SK-N-MC (cell line): ENCODE measurements around the gene EIF3CL.
"Not testable (repeated sequence)": the region's sequence is repeated elsewhere in the genome, so short reads cannot be mapped to it uniquely, and the experiment has no call there.

Experiments
- FOXP2 ChIP-seq: optimal IDR thresholded peaks from 2 replicates; pipeline ENCODE3; 2011; ENCODE audit warnings: mild to moderate bottlenecking, moderate library complexity; ENCODE audit not compliant: insufficient read depth; ENCODE audit errors: extremely low read length, control extremely low read depth
- POLR2AphosphoS5 ChIP-seq: IDR thresholded peaks from 2 replicates; pipeline ENCODE4 v1.6.1; 2012; ENCODE audit warnings: mild to moderate bottlenecking, low read depth, low read length, borderline replicate concordance

- not testable (repeated sequence) for TF ChIP-seq POLR2AphosphoS5, FOXP2
Observed at GRCh38 chr16:28392054-28392453, 11.6 kb downstream of the EIF3CL start.
